Fibroblast of skin of right biceps (primary cell): ENCODE results near the gene PGF.
"Not testable (repeated sequence)": the region's sequence is repeated elsewhere in the genome, so short reads cannot be mapped to it uniquely, and the experiment has no call there.

Experiments used
- DNase-seq: peaks from one replicate; pipeline ENCODE4 v3.0.0-alpha.2; 2013

PGF gene

DNA sequence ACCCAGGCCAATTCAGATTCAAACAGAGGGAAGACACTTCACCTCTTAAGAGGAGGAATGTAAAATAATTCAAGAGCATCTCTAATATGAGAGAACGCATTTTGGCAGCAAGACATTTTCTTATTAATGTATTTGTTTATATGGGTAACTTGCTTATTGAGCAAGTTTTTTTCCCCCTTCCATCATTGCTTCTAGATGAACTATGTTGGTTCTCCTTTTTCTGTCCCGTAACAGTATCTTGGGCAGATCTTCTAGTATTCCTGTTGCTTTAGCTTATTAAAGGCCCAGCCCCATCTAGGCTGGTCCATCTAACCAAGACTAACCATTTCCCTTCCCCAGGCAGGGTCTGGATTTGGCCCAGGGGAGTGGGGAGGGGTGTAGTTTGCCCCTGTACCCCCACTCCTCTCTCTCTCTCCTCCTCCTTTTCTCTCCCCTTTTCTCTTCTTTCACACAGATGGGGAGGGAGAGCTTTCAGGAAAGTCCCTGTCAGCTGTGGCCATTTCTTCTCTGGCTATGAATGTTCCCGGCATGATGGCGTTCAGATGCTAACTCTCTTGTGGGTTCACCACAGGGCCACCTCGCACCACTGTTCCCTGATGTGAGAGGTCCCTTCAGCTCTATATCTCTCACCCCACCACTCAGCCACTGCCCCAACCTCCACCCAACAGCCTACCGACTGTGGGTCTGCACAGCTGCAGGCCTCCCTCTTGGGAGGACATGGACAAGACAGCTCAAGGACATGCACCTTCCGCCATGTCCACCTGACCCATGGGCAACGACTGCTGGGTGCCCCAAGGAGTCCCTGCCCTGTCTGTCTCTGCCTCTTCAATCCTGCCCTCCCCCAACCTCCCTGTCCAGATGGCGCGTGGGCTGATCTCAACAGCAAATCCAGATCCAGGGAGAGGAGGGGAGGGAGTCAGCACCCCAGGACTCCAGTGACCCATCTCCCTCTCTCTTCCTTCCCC, 16.6 kb downstream of the PGF start:
- no peak for DNase-seq

GRCh38 chr14:74937171-74937570, 18.2 kb downstream of the PGF start:
- DNase-seq: no peak

- no peak for DNase-seq
Observed at GRCh38 chr14:74936731-74937130, 18.7 kb downstream of the PGF start.

- DNase-seq: no peak
Observed at GRCh38 chr14:74936151-74936550, 19.2 kb downstream of the PGF start.

DNA sequence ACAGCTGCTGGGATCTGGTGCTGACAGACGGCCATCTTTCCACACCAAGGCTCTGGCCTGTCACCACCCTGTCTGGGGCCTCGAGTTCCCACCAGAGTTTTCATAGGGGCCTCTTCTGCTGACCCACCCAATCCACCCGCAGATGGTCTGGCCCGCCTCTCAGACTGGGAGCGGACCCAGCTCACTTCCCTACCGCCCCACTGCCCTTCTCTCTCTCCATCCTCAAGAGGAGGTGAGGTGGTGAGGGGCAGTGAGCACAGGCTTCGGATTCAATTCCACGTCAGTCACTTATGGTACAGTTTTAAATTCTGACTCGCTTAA, 20.1 kb downstream of the PGF start:
- DNase-seq: no peak

GRCh38 chr14:74934476-74935359, 20.7 kb downstream of the PGF start:
- no peak for DNase-seq

GRCh38 chr14:74934041-74934440, 21.4 kb downstream of the PGF start:
- DNase-seq: no peak

DNA sequence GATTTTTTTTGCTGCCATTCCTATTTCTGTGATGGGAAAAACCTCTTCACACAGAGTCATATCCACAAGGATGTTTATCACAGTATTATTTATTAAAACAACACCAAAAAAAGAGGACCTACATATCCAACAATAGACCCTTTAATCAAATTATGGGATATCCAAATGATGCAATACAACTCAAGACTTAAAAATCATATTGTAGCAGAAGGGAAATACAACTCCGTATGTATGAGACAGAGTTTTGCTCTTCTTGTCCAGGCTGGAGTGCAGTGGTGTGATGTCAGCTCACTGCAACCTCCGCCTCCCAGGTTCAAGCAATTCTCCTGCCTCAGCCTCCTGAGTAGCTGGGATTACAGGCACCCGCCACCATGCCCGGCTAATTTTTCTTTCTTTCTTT, 22.5 kb downstream of the PGF start:
- not testable (repeated sequence) for DNase-seq

DNA sequence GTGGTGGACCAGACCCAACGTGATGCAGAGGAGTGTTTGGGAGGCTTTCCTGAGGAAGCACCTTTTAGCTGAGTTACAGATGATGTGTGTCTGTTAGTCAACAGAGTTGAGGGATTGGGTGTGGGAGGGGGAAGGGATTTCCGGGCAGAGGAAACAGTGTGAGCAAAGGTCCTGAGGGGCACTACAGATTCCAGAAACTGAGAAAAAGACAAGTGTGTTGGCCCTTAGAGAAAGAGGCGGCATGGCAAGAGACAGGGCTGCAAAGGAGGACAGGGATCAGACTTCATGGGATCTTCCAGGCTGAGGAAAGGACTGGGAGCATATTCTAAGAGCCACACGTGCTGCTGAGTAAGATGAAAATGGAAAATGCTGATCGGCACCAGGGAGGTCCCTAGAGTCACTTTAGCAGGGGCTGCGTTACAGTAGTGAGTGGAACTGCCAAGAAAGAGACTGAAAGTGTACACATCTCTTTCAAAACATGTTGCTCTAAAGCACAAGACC, 22.9 kb downstream of the PGF start:
- DNase-seq: no peak

DNA sequence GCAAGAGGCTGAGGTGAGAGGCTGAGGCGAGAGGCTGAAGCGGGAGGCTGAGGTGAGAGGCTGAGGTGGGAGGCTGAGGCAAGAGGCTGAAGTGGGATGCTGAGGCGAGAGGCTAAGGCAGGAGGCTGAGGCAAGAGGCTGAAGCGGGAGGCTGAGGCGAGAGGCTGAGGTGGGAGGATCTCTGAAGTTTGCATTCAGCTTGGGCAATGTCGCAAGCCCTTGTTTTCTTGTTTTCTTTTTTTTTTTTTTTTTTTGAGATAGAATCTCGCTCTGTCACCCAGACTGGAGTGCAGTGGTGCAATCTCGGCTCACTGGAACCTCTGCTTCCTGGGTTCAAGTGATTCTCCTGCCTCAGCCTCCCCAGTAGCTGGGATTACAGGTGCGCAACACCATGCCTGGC, 23.7 kb downstream of the PGF start:
- not testable (repeated sequence) for DNase-seq

GRCh38 chr14:74929242-74929641, 26.2 kb downstream of the PGF start:
- DNase-seq: no peak

DNA sequence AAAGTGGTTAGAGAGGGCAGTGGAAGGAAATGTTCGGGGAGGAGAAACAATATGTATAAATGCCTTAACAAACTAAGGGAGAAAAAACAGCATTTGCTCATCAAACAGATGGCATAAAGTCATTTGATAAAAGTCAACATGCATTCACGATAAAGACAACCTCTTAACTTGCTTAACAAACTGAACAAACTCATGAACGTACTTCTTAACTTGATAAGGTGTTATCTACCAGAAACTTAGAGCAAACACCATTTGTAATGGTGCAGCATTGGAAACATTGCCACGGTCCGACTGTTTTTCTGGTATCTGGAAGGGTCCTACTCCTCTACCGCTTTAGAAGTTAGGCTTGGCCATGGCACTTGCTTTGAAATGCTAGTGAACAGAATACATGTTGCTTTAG, 28.2 kb downstream of the PGF start:
- DNase-seq: no peak

GRCh38 chr14:74924061-74924460, 31.3 kb downstream of the PGF start:
- no peak for DNase-seq

- peak; percentile 69 for DNase-seq
Observed at GRCh38 chr14:74922752-74923401, 32.5 kb downstream of the PGF start, which contains the start of gene RPS6KL1. Gene RPS6KL1 (minus strand): TSS chr14:74923260. CDS start chr14:74921541, 1,719 bp downstream.

DNA sequence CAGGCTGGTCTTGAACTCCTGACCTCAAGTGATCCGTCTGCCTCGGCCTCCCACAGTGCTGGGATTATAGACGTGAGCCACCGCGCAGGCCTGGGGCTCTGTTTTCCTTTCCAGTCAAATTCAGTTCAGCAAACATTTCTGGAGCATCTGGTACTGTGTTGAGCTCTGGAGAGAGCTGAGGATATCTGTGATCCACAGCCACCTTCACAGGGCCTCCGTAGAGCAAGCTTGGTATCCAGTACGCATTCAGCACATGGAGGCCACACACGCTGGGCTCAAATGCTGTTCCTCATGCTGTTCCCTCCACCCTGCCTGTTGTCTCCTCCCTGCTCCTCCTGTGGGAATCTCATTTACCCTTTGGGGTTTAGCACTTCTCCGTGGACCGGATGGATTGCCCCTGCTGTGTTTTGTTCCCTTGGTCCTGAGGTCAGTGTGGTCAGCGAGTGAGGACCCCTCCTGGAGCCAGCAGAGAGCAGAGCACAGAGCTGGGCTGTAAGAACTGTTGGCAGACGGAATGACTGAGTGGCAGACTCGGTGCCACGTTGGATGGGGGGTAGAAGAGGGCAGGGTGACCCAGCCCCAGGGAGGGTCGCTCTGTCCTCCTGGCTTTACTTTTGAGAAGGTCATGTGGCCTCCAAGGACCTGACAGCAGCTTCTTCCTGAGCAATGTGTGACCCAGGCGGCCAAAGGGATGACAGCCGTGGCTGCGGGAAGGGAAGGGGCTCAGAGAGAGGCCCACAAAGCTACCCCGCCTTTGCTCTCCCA, 33.2 kb downstream of the PGF start:
- no peak for DNase-seq

DNA sequence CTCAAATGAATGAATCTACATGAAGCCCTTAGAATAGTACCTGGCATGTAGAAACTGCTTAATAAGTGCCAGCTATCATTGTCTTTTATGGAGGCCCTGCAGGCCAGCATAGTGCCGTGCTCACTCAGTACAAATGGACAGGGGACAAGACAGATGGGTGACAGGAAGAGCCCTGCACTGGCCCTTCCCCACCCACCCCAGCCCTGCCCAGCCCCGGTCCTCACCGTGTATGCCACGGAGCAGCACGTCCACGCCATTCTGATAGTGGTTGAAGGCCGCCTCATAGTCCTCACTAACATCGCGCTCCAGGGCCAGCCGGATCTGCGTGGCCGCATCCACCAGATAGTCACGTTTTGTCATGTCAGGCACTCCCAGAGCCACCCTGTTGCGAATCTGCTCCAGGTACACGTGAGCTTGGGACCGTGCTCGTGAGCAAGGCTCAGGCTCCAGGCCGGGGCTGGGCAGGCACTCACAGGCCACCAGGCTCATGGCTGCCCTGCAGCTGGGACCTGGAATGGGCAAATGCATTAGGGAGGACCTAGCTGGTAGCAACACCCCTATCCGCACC, 34.3 kb downstream of the PGF start:
- no peak for DNase-seq

- no peak for DNase-seq
Observed at GRCh38 chr14:74920281-74920680, 35.1 kb downstream of the PGF start.

- no peak for DNase-seq
Observed at GRCh38 chr14:74919421-74920165, 35.8 kb downstream of the PGF start.

GRCh38 chr14:74918380-74918779, 37.0 kb downstream of the PGF start:
- DNase-seq: no peak

DNA sequence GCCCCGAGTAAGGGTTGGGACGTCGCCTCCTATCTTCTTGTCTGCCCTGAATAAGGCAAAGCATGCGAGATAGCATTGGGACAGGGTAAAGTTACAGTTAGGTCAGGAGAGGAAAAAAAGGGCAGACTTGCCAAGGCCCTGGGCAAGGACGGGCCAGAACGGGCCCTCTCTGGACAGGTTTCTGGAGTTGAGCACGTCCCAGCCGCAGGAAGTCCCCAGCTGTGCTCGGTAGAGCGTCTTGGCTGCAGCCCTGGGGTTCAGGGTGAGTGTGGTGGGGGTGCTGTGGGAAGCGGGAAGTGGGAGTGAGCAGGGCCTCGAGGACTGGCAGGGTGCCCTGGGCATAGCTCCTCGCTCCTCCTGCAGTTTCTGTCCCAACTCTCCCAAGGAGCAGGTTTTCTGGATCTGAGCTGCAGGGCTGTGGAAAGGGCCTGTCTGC, 37.7 kb downstream of the PGF start:
- DNase-seq: no peak

DNA sequence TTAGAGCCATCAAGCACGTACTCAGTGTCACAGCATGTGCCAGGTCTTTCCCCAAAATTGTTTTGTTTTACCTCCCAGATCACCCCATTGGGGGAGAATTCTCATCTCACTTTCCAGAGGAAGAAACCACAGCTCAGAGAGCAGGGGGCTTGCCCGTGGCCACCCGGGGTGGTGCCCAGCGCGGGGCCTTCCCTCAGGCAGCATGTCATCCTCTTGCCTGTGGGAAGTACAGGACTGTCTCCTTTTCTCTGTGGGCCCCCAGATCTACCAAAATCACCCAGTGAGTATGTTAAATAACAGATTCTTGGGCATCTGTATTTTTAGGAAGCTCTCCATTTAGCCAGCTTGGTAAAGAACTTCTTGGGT, 38.2 kb downstream of the PGF start:
- DNase-seq: no peak
